OCI-LY3 (cell line): Measurements from ENCODE around the gene SSPN.

ENCODE experiments used
- H2AFZ ChIP-seq: fragments of 200-600, 300-600 bp; shearing (Covaris generic); 2 replicates; pipeline ENCODE4 v1.6.0; 2014; ENCODE audit warnings: antibody characterized with exemption, low read depth, low read length
- H3K27ac ChIP-seq: fragments of 200-600, 300-600 bp; sonication (generic); 2 replicates; pipeline ENCODE4 v1.5.1; 2014; ENCODE audit warnings: mild to moderate bottlenecking, low read length, moderate library complexity, mixed read lengths
- H3K27me3 ChIP-seq: fragments of 200-600, 300-600 bp; sonication (generic); 2 replicates; pipeline ENCODE4 v1.6.1; 2014; ENCODE audit warnings: low read depth, low read length, mixed read lengths
- H3K36me3 ChIP-seq: fragments of 200-600, 300-600 bp; sonication (generic); replicated peaks from 2 replicates; pipeline ENCODE3; 2014; ENCODE audit warnings: low read depth, low read length, mixed read lengths
- H3K4me1 ChIP-seq: fragments of 300-600, 200-600 bp; sonication (generic); 2 replicates; pipeline ENCODE4 v1.6.1; 2014; ENCODE audit warnings: low read length, mixed read lengths
- H3K4me2 ChIP-seq: fragments of 200-600, 300-600 bp; sonication (generic); 2 replicates; pipeline ENCODE4 v1.6.1; 2014; ENCODE audit warnings: low read length, mixed read lengths
- H3K4me3 ChIP-seq: fragments of 300-600, 200-600 bp; sonication (generic); 2 replicates; pipeline ENCODE4 v1.5.1; 2014; ENCODE audit warnings: antibody characterized with exemption, mild to moderate bottlenecking, low read length, moderate library complexity
- H3K79me2 ChIP-seq: fragments of 300-600, 200-600 bp; shearing (Covaris generic); 2 replicates; pipeline ENCODE4 v1.6.1; 2014; ENCODE audit warnings: mild to moderate bottlenecking, low read length, mixed read lengths
- H3K9ac ChIP-seq: fragments of 300-600, 200-600 bp; shearing (Covaris generic); 2 replicates; pipeline ENCODE4 v1.6.0; 2014; ENCODE audit warnings: mild to moderate bottlenecking, low read length, moderate library complexity
- H3K9me3 ChIP-seq: fragments of 200-600, 300-600 bp; shearing (Covaris generic); 2 replicates; pipeline ENCODE4 v1.6.1; 2014; ENCODE audit warnings: low read length, mixed read lengths; ENCODE audit not compliant: insufficient read depth
- H4K20me1 ChIP-seq: fragments of 200-600, 300-600 bp; sonication (generic); 2 replicates; pipeline ENCODE4 v1.6.1; 2016; ENCODE audit warnings: low read length, mixed read lengths; ENCODE audit not compliant: insufficient read depth
- EZH2phosphoT487 ChIP-seq: fragments of 200-600 bp; shearing (Covaris generic); IDR thresholded peaks from 2 replicates; pipeline ENCODE4 v1.6.1; 2018; ENCODE audit warnings: antibody characterized with exemption, mixed run types, low read depth
- TF ChIP-seq, protein P1 (sequence below): fragments of 200-600, 300-600 bp; sonication (generic); IDR thresholded peaks from 2 replicates; pipeline ENCODE4 v1.5.1; 2014; ENCODE audit warnings: antibody characterized with exemption, low read length, low read depth

Gene SSPN

DNA sequence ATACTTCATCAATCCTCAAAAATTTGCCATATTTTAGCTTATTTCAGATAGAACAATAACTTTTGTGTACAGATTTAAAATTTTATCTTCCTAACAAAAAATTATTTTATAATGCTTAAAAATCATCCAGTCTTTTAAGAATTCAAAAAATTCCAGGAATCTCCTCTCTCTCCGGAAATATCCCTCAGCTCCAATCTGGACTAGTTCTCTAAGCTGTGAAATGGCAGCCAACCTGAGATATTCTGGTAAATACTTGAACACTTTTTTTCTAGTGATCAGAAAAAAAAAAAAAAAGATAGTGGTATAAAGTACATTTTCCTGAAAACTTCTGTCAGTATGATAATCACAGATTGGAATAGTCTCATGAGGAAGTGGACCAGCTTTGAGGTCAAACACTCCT is 57.6 kb downstream of the SSPN start:
- H3K27ac ChIP-seq = no peak overlapping the region
- no peaks in the 10 kb centered on the region for H4K20me1 ChIP-seq
- no peak overlapping the region for H3K4me2 ChIP-seq
- H3K9me3 ChIP-seq = peaks cover 6% of the 10 kb centered on the region; the same call in 1 of the 2 replicates
- no peaks in the 10 kb centered on the region for H3K79me2 ChIP-seq
- no peak overlapping the region for H3K4me3 ChIP-seq
- peaks cover under 1% of the 10 kb centered on the region; the same call in 1 of the 2 replicates for H3K4me1 ChIP-seq
- TF ChIP-seq EZH2phosphoT487 = no peak
- TF ChIP-seq, protein P1, sequence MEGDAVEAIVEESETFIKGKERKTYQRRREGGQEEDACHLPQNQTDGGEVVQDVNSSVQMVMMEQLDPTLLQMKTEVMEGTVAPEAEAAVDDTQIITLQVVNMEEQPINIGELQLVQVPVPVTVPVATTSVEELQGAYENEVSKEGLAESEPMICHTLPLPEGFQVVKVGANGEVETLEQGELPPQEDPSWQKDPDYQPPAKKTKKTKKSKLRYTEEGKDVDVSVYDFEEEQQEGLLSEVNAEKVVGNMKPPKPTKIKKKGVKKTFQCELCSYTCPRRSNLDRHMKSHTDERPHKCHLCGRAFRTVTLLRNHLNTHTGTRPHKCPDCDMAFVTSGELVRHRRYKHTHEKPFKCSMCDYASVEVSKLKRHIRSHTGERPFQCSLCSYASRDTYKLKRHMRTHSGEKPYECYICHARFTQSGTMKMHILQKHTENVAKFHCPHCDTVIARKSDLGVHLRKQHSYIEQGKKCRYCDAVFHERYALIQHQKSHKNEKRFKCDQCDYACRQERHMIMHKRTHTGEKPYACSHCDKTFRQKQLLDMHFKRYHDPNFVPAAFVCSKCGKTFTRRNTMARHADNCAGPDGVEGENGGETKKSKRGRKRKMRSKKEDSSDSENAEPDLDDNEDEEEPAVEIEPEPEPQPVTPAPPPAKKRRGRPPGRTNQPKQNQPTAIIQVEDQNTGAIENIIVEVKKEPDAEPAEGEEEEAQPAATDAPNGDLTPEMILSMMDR = no peak
- H3K27me3 ChIP-seq = no peaks in the 10 kb centered on the region
- H3K36me3 ChIP-seq = no peaks in the 10 kb centered on the region
- no peak overlapping the region for H2AFZ ChIP-seq
- no peak overlapping the region for H3K9ac ChIP-seq

DNA sequence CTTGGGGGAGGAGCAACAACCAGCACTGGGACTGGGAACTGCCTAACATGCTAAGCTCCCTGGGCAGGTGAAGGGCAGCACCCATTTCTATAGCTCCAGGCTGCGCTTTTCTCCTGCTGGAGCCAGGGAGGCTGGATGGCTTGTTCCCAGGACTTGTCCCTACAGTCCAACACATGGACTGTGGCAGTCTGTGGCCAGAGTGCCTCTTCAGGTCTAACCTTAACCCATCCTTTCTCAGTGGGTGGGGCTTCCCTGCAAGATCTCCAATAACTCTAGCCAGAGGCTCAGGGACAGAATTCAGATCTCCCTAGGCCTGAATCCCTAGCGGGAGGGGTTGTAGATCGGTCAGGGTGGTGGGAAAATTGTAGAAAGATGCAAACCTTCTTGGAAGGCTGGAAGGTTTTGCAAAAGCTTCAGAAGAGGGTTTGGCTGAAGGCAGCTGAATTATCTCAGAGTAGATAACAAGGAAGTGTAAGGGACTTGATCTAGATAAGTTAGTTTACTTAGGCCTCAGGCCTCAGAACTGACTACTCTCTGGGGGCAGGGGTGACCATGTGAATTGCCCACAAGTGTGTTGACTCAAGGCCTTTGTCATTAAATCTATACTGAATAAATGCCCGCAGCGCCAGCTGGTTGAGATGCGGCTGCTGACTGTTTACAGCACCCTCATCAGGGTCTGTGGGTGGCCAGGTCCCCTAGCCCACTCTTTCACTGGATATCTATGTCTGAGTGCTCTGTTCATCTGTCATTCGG is 60.7 kb downstream of the SSPN start:
- H3K4me1 ChIP-seq = 0 out of 2 replicates have a peak, but pooled peaks cover 4% of the 10 kb centered on the region
- H2AFZ ChIP-seq = no peak overlapping the region
- no peaks in the 10 kb centered on the region for H3K79me2 ChIP-seq
- no peaks in the 10 kb centered on the region for H3K36me3 ChIP-seq
- peaks cover 6% of the 10 kb centered on the region; the same call in 1 of the 2 replicates for H3K9me3 ChIP-seq
- H4K20me1 ChIP-seq = no peaks in the 10 kb centered on the region
- no peak overlapping the region for H3K4me2 ChIP-seq
- no peak overlapping the region for H3K27ac ChIP-seq
- H3K4me3 ChIP-seq = no peak overlapping the region
- no peaks in the 10 kb centered on the region for H3K27me3 ChIP-seq
- no peak overlapping the region for H3K9ac ChIP-seq
- TF ChIP-seq, protein P1 = no peak
- no peak for TF ChIP-seq EZH2phosphoT487

DNA sequence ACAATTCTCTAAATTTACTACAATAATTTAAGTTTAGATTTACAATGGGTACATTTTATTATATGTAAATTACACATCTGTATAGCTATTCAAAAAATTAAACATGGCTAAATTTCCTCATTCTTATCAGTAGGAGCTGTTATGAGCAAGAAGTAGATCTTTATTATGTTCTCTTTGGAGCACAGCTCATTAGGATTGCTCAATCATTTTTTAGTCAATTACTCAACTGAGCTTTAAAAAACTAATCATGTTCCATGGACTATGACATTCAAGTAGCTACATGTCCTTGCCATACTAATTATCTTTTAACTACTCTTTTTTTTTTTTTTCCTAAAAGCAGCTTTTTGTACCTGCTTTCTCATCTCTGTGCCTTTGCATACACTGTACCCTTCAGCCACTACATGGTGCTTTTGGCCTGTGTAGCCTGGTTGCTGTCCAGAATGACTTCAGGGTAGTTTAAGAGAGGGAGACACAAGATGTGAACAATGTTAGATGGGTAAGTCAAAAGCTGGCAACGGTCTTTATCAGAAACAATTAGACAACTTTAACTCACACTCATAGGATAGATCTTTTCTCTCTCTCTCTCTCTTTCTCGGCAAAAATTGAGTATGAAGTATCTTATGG is 69.0 kb downstream of the SSPN start:
- Histone ChIP-seq H3K4me1 (0 out of 2 replicates have a peak, but pooled peaks cover 4% of the 10 kb centered on the region), H3K27me3 (peaks cover 13% of the 10 kb centered on the region; the same call in 1 of the 2 replicates), H3K9me3 (no peaks in the 10 kb centered on the region), H3K9ac (no peak overlapping the region), H3K27ac (no peak overlapping the region), H3K79me2 (no peaks in the 10 kb centered on the region), H4K20me1 (no peaks in the 10 kb centered on the region), H2AFZ (no peak overlapping the region), H3K36me3 (no peaks in the 10 kb centered on the region), H3K4me2 (no peak overlapping the region), H3K4me3 (no peak overlapping the region)
- no peak for TF ChIP-seq EZH2phosphoT487
- TF ChIP-seq, protein P1 = no peak

DNA sequence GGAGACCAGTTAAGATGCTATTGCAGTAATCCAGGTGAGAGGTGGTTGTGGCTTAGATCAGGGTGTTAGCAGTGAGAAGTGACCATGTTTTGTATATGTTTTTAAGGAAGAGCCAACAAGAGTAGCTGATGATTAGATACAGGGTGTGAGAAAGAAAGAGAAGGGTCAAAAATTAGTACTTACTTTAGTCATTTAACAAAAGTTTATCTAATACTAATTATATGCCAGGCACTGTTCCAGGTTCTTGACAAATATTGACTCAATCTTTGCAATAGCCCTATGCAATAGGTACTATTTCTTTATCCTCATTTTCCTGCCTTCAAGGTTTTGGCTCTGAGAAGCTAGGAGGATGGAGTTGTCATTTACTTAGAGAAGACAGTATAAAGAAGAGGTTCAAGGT is 70.2 kb downstream of the SSPN start:
- H3K27me3 ChIP-seq = peaks cover 13% of the 10 kb centered on the region; the same call in 1 of the 2 replicates
- H3K79me2 ChIP-seq = no peaks in the 10 kb centered on the region
- no peak overlapping the region for H3K4me2 ChIP-seq
- H4K20me1 ChIP-seq = no peaks in the 10 kb centered on the region
- 0 out of 2 replicates have a peak, but pooled peaks cover under 1% of the 10 kb centered on the region for H3K4me1 ChIP-seq
- H3K9ac ChIP-seq = no peak overlapping the region
- H3K9me3 ChIP-seq = no peaks in the 10 kb centered on the region
- TF ChIP-seq, protein P1 = no peak
- TF ChIP-seq EZH2phosphoT487 = no peak
- no peak overlapping the region for H3K4me3 ChIP-seq
- no peaks in the 10 kb centered on the region for H3K36me3 ChIP-seq
- no peak overlapping the region for H3K27ac ChIP-seq
- no peak overlapping the region for H2AFZ ChIP-seq
